ENCODE measurements around the gene TWF1. TPM values are rescaled to one million over a fixed set of nuclear protein-coding genes. Genes with fewer than 3 reads are reported as not detected.

The TWF1 gene
- total and polyA plus RNA-seq, 2 donors (not counting 3 experiments of a cell fraction or from before 2014, with no cell fraction given): 23.8 to 75.5 TPM

DNA sequence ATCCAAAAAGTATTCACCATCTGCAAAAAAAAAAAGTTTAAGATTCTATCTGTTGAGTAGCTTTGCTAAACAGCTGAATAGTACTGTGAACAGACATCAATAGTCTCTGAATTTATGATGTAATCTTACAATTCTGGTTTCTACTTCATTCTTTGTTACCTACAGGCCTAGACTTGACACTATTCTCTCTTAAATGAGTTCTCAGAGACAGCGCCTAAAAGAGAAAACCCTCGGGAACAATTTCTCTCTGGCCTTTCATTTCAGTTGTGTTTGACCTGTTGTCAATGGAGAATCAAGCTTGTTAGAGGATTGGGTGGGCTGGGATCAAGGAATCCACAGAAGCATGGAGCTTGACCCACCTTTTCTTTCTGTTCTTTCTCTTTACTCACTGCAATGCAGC is 5.9 kb upstream of the TWF1 start:
- TF ChIP-seq JUN (IDR thresholded peaks at IDR 0.05; ENCODE audit: borderline replicate concordance, insufficient read depth, insufficient read length, low read depth) (no peak), POLR2A (IDR thresholded peaks at IDR 0.05; ENCODE audit: low read depth, low read length) (no peak), POLR2AphosphoS5 (IDR thresholded peaks at IDR 0.05; ENCODE audit: insufficient read depth, low read depth, low read length) (no peak), FOS (IDR thresholded peaks at IDR 0.05; ENCODE audit: borderline replicate concordance, insufficient read depth, low read length) (no peak), EZH2 (IDR thresholded peaks at IDR 0.05; ENCODE audit: borderline replicate concordance, low read depth, low read length, severe bottlenecking) (no peak), MYC (IDR thresholded peaks at IDR 0.05; ENCODE audit: low read depth, low read length) (no peak), GATA2 (IDR thresholded peaks at IDR 0.05; ENCODE audit: insufficient read depth, insufficient read length, low read depth, low read length) (no peak)
- TF ChIP-seq, protein P1, sequence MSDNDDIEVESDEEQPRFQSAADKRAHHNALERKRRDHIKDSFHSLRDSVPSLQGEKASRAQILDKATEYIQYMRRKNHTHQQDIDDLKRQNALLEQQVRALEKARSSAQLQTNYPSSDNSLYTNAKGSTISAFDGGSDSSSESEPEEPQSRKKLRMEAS (IDR thresholded peaks at IDR 0.05; ENCODE audit: insufficient read depth, insufficient read length): no peak
- TF ChIP-seq, protein P2, sequence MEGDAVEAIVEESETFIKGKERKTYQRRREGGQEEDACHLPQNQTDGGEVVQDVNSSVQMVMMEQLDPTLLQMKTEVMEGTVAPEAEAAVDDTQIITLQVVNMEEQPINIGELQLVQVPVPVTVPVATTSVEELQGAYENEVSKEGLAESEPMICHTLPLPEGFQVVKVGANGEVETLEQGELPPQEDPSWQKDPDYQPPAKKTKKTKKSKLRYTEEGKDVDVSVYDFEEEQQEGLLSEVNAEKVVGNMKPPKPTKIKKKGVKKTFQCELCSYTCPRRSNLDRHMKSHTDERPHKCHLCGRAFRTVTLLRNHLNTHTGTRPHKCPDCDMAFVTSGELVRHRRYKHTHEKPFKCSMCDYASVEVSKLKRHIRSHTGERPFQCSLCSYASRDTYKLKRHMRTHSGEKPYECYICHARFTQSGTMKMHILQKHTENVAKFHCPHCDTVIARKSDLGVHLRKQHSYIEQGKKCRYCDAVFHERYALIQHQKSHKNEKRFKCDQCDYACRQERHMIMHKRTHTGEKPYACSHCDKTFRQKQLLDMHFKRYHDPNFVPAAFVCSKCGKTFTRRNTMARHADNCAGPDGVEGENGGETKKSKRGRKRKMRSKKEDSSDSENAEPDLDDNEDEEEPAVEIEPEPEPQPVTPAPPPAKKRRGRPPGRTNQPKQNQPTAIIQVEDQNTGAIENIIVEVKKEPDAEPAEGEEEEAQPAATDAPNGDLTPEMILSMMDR (IDR thresholded peaks at IDR 0.05; ENCODE audit: extremely low read depth in 1 of 2, insufficient read depth in 1 of 2, low read depth in 1 of 2, low read length in 2 of 2): no peak
- no peak overlapping the region for H3K4me2 ChIP-seq (ENCODE audit: insufficient read depth, low read length)
- H3K9me3 ChIP-seq (replicated peaks; ENCODE audit: control insufficient read depth, insufficient read depth, low read length): no peaks in the 10 kb centered on the region
- no peaks in the 10 kb centered on the region for H3K4me1 ChIP-seq (ENCODE audit: control insufficient read depth, extremely low read depth, insufficient read depth, low read length)
- dilution Hi-C loops (cut with MboI; ENCODE audit: extremely low pct_ligation_motif_present, low sequenced_read_pairs) (no loop called here), intact Hi-C loops (cut with micrococcal nuclease) (no loop called here)
- no peak overlapping the region for H2AFZ ChIP-seq (ENCODE audit: low read depth, low read length)
- no TSS peak for BruUV-seq (replicated peaks)
- H3K27ac ChIP-seq (ENCODE audit: insufficient read depth, low read depth, low read length): no peak overlapping the region
- peaks cover 14 to 26% of the 10 kb centered on the region in 2 experiments for H3K27me3 ChIP-seq (ENCODE audit: control insufficient read depth in 2 of 2, insufficient read depth in 2 of 2, low read length in 2 of 2)
- H3K9ac ChIP-seq (replicated peaks; ENCODE audit: extremely low read depth, insufficient read depth, low read length): no peak overlapping the region
- H3K4me3 ChIP-seq (replicated peaks in 1 of 3; ENCODE audit: insufficient read depth in 1 of 3, low read depth in 1 of 3, low read length in 3 of 3): no peak overlapping the region
- FAIRE-seq (no peak), DNase-seq (ENCODE audit: low read depth, low spot score) (no peak)
- no peaks in the 10 kb centered on the region for H3K9me1 ChIP-seq (replicated peaks; ENCODE audit: control insufficient read depth, extremely low read depth, insufficient read depth, low read length)
- ChIA-PET POLR2A (no interaction called here), CTCF (no interaction called here)
- H3K36me3 ChIP-seq (ENCODE audit: control insufficient read depth in 2 of 2, extremely low read depth in 1 of 2, insufficient read depth in 2 of 2, low read length in 2 of 2): no peaks in the 10 kb centered on the region
- H4K20me1 ChIP-seq (replicated peaks; ENCODE audit: control insufficient read depth, extremely low read depth, insufficient read depth, low read length): no peaks in the 10 kb centered on the region
- H3K79me2 ChIP-seq (ENCODE audit: control insufficient read depth, insufficient read depth, low read length): no peaks in the 10 kb centered on the region

All from endothelial cell of umbilical vein (primary cell).